Measurements from ENCODE around the gene QPCT.

Gene QPCT

GRCh38 chr2:37325625-37326071 is 18.8 kb upstream of the QPCT start:
- no peak for DNase-seq

GRCh38 chr2:37326285-37326684 is 18.1 kb upstream of the QPCT start:
- DNase-seq = no peak

DNA sequence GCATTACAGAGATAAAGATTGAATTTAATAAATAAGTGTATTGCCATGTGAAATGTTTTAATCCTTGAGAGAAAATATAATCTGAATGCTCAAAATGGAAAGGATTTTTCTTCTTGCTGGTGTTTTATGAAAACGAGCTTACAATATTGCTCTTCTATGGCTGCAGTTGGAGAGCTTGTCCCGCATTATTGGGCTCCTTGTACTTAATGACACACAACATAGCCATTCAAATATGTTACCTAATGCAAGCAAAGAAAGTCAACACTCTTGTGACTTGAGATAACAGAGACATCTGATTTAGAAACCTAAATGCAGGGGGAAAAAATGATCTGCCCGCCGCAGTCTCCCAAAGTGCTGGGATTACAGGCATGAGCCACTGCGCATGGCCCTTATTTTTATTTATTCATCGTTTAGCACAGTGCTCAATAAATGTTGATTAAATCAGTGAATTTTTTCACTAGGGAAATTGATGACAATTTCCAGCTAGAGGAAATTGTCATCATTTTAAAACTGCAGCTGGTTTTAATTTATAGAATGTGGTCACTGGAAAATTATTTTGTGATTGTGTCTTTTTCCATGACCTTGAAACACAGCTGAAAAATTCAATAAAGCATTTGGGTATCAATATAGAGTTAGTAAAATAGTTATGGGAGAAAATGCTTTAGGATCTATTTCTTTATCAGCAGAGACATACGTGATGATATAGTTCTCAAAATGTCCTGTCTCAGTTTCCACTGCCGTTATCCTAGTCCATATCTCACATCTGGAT is 17.4 kb upstream of the QPCT start:
- DNase-seq = no peak

DNA sequence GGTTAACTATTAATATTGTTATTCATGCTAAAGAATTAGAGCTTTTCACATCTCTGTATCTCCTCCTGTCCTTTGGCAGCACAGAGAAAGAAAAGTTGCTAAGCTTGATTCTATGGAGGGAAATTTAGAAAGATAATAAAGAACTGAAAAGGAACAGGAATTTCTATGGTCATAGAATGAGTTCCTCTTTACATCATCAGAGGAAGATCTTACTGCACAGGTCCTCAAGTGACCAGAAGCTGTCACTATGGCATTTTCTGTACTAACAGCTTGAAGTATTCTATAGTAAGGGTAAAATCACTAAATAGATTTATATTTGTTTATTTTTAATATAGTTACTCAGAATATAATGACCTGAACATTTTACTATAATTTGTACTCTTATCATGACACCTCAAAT is 13.7 kb upstream of the QPCT start:
- no peak for DNase-seq

DNA sequence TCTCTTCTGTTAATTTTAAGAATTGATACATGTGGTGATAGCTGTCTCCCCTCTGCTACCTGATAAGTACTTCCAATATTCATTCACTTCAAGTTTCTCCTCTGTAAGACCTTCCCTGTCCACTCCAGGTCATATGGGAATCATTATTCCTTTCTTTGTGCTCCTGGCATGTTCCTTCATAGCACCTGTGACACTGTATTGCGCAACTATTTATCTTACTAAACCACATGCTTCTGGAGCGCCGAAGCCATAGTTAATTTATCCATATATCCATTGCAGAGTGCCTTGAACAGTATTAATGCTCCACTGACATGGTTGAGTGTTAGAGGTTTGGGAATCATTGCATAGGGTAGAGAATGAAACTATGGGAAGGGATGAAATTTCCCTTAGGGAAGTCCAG is 11.9 kb upstream of the QPCT start:
- DNase-seq = no peak

- no peak for DNase-seq
These were observed 11.2 kb upstream of the QPCT start for GRCh38 chr2:37333256-37333655.

- DNase-seq = no peak
These were observed 8.8 kb upstream of the QPCT start for GRCh38 chr2:37335604-37336003.

- no peak for DNase-seq
These were observed 6.7 kb upstream of the QPCT start for GRCh38 chr2:37337620-37338280.

DNA sequence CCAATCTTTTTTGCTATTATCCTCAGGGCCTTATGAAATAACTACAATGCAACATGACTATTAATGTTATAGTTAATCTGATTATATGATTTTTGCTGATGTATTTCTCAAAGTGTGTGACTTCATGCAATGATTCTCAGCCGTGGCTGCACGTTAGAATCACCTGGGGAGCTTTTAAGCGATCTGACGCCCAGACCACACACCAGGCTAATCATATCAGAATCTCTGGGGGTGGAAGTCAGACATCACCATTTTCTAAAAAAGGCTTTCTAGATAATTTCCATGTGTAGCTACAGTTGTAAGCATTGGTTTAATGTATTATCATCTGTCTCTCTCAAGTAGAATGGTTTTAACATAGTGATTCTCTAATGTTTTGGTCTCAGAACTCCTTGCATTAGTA is 5.5 kb upstream of the QPCT start:
- no peak for DNase-seq

GRCh38 chr2:37340637-37341036 is 3.8 kb upstream of the QPCT start:
- no peak for DNase-seq

DNA sequence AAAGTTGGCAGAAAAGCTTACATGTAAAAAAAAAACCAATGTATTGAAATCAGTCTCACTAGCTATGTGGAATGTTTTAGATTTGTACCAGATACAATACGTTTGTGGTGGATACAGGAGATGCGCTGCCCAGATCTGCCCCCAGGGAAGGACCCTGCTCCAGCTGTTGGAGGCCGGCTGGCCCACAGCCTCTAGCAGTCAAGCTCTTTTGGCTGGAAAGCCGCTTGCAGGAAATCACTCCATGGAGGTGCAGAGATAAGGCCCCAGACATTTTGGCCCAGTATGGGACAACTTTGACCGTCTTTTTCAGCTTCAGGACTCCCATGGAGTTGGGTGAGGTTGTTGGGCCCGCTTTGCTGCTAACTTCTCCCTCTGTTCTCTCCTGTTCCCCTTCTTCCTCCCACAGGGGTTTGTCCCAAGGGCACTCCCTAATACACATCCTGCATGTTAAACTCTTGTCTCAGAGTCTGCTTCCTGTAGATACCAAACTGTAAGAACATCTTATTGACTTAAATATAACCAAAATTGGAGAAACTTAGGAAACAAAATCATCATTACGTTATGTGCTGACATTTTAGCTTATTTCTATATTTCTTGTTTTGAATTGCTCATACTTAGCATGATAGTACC is 1.7 kb upstream of the QPCT start:
- DNase-seq = no peak

DNA sequence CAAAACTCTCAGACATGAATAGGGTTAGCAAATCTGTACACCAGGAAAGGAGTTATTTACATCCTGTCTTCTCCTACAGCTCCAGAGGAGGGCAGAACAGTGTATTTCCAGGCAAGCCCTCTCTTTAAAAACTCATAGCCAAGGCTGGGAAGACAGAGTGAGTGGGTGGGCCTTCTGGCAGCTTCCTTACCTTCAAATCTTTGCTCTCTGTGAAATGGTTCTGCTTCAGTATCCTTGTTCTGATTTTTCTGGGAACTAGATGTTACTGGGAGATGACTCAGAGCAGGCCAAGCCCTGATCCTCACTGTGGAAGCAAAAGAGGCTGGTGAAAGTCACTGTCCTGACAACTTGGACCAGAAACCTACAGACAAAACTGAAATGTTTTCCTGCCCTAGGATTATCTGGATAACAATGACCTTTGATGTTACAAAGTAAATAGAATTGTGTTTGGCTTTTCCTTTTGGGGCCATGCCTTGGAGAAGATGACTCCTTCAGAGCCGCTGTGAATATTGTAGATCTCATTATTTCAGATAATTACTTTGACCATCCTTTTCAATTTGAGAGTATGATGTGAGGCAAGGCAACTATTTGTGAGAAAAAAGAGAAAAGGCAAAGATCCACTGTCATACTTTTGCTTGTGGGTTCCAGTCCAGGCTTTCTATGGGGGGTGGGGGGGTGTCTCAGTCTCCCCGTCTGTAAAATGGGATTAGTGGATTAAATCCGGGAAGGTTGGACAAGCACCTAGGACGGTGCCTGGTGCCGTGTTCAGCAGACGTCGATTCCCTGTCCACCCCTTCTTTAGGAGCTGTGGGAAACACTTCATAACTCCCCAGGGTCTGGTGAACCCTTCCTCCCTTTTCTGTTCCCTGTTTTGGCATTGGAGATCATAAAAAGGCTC is 644 bp upstream of the QPCT start:
- no peak for DNase-seq

DNA sequence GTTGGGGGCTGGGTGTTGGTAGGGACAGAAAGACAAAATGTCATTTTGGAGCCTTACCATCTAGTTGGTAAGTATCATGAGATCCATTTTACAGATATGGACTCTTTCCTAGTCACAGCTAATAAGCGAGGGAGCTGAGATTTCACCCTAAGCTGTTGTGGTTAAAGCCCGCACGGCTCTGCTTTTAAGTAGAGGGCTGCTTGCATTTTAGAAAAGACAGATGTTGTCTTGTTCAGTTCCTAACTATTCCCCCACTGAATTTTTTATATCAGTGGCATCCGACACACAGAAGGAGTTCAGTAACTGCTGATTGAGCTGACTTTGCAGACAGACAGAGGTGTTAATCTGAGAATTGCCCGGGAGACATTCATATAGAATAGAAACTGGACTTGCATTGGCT is 3.7 kb downstream of the QPCT start:
- no peak for DNase-seq

DNA sequence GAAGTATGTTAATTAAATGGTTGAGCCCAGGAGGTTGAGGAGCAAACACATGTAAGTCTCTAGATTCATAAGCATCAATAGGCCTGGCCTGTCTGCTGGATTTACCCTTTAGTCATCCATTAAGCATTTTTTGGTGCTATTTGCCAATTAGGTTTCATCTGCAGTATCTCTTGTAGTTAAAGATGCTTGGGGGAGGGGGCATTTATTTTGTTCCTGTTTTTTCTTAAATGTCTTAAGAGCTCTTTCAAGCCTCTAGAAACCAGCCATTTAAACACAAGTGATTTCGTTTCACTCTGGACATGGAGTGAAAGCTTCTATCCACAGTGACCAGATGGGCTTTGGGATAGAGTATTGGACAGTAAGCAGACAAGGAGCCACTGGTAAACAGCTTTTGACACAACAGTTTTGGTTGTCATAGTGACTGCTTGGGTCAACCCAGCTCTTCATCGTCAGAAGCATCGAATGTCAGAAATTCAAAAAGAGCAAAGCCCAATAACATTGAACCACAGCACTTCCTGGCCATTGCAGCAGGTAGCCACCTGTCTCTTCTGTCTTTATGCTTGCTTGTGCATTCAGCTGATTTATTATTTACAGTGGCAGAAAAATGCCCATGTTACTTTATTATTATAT is 4.9 kb downstream of the QPCT start:
- peak; percentile 34 for DNase-seq

GRCh38 chr2:37350034-37350433 is 5.6 kb downstream of the QPCT start:
- DNase-seq = no peak

- DNase-seq = no peak
These were observed 10.1 kb downstream of the QPCT start for GRCh38 chr2:37354531-37354930.

DNA sequence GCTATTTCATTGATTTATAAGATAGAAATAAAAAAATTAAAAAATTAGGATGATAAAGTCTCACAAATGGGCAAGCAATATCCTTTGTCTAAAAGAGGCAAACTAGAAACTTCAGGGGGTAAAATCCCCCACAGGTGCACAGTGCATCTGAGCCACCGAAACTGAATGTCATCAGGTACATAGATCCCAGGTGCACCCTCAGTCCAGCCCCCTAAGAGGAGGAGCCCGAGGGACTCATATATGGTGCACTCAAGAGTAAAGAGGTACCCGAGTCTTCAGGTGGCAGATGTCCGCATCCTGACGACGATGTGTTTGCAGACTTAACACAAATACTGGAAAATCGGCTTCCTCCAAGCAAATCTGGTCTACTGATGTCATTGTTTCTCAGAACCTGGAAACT is 11.3 kb downstream of the QPCT start:
- no peak for DNase-seq

DNA sequence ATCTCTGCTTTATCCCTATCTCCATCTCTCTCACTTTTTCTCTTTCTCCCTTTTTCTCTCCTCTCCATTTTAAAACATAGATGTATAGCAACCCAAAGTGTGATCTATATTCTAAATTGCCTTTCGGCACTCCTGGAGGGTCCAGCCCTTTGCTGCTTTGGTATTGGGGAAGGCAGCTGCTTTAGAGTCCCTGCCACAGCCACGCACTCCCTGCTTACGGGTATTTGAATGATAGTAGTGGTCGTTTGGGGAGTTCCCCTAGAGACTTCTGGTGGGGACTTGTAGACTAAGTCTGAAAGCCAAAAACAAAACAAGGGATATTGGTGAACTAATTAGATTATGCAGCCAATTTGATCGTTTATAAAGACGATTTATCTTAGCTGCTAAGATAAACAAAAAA is 11.9 kb downstream of the QPCT start:
- no peak for DNase-seq

DNA sequence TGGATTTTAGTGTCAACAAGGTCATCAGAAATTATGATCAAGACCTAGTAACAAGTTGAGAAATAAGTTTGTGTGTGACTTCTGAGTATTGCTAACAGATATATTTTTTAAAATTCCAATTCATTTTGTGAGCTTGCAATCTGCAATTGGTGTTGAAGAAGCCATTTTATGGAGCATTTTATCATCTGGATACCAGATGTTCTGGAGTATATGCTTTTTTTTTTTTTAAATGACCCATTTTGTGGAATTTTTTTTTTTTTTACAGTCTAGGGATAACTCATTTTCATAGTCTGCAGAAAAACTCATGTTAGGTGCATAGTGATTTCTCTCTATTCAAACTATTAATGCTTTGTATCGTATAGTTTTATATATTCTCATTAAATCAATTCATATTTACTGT is 12.6 kb downstream of the QPCT start:
- no peak for DNase-seq

DNA sequence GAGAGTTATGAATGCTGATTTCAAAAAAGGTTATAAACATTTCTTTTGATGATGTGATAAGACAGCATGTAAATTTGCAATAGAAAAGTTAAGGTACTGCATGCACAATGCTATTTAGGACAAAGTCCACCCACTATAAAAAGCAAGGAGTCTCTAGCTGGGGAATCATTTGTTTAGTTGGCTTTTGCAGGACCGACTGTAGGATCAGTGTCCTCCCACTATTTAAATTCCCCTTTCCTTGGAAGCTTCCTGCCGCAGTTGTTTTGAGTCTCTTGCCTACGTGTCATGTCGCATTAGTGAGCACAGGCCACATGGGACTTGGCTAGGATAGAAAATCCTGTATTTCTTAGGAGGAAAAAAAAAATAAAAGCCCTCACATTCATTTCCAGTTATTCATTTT is 13.1 kb downstream of the QPCT start:
- no peak for DNase-seq

- DNase-seq = no peak
These were observed 14.0 kb downstream of the QPCT start for GRCh38 chr2:37358466-37358865.

GRCh38 chr2:37361216-37361815 is 16.9 kb downstream of the QPCT start:
- DNase-seq = no peak
